ENCODE measurements around the gene HDAC7. TPM values are rescaled to one million over a fixed set of nuclear protein-coding genes. Genes with fewer than 3 reads are reported as not detected.

Gene HDAC7
- total RNA-seq, 3 donors from 2014 or later (not counting 1 experiment from before 2014, with no cell fraction given) = 141 to 235 (median 147) TPM

DNA sequence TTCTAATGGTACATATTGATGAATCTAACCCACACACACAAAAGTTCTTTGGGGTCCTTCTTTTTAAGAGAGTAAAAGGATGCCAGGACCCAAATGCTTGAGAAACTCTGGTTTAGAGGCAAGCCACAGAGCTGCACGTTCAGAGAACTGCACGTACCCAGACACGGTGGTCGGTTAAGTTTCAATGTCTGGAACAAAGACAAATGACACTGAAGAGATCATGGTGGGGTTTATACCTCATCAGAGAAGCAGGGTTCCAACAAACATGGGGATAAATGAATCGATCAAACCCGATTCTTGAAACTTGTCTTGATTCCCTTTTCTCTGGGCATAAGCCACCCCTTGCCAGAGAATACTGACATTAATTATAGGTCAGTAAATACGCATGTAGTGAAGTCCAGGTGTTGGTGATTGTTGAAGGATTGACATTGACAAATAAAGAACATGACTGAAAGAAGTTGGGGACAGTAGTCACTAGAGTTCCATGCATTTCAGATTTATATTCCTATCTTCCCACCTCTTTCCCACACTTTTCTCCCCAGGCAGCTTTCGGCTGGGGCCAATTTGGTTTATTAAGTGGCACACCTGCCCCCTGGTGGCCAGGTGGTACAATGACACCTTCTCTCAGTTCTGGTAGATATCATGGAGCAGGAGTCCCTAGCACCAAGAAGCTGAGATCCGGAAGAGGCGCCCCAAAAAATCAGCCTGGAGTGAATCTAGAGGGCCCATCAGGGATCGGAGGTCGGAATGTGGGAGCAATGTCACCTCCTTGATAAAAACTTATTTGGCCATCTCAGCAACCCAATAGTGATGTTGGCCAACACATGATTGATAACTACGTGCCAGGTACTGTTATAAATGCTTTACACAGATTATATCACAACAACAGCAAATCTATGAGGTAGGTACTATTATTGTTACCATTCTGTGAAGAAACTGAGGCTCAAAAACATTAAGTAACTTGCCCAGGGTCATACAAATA is 17.8 kb upstream of the HDAC7 start:
- WGBS (ENCODE audit: insufficient coverage) = 25% methylated on average over 11 of the region's 13 CpGs
- H3K4me3 Mint-ChIP-seq = no peak overlapping the region
- intact Hi-C loops (cut with micrococcal nuclease) = loop anchor here (1.0 to 5.0 kb wide), 6 partner anchors 19 to 185 kb away; partner anchors contain the start of gene HDAC7
- peak overlapping the region in 1 of 2 donors; percentile 35 for H3K27ac Mint-ChIP-seq
- Histone ChIP-seq H3K27ac (ENCODE audit: low read length) (no peak overlapping the region), H3K9me3 (ENCODE audit: control insufficient read depth, insufficient read depth, low read length) (no peaks in the 10 kb centered on the region), H3K36me3 (ENCODE audit: control insufficient read depth, insufficient read depth, low read length) (no peaks in the 10 kb centered on the region), H3K27me3 (ENCODE audit: control insufficient read depth, insufficient read depth, low read length) (no peaks in the 10 kb centered on the region), H3K4me1 (ENCODE audit: control insufficient read depth, insufficient read depth, low read length) (peaks cover 35% of the 10 kb centered on the region), H3K4me3 (ENCODE audit: low read length) (no peak overlapping the region)
- peaks cover 0 to 5% of the 10 kb centered on the region in 2 donors for H3K27me3 Mint-ChIP-seq (ENCODE audit: low read depth in 2 of 2)
- peak; percentile 63 to 88 for DNase-seq
- ATAC-seq = peak; percentile 55 to 62 (median 57)
- no peaks in the 10 kb centered on the region for H3K36me3 Mint-ChIP-seq
- TF ChIP-seq, protein P1, sequence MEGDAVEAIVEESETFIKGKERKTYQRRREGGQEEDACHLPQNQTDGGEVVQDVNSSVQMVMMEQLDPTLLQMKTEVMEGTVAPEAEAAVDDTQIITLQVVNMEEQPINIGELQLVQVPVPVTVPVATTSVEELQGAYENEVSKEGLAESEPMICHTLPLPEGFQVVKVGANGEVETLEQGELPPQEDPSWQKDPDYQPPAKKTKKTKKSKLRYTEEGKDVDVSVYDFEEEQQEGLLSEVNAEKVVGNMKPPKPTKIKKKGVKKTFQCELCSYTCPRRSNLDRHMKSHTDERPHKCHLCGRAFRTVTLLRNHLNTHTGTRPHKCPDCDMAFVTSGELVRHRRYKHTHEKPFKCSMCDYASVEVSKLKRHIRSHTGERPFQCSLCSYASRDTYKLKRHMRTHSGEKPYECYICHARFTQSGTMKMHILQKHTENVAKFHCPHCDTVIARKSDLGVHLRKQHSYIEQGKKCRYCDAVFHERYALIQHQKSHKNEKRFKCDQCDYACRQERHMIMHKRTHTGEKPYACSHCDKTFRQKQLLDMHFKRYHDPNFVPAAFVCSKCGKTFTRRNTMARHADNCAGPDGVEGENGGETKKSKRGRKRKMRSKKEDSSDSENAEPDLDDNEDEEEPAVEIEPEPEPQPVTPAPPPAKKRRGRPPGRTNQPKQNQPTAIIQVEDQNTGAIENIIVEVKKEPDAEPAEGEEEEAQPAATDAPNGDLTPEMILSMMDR (IDR thresholded peaks at IDR 0.05) = peak; percentile 93
- H3K4me1 Mint-ChIP-seq = peaks cover 43 to 47% of the 10 kb centered on the region in 2 donors
- H3K9me3 Mint-ChIP-seq = no peaks in the 10 kb centered on the region

DNA sequence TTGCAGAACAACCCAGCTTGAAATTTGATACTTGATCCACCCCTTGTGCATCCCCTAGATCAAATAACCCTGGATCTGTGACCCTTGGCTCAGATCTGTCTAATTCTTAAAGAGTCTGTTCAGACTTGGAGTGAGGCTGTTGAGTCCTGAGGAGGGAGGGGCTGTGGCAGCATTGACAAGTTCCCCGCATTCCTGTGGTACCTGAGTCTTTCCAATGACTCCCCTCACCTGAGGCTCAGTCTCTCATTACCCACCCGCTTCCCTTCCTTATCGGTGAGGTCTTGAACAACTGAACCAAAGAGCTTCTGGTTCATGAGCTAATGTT is 16.1 kb upstream of the HDAC7 start:
- Mint-ChIP-seq H3K9me3 (no peaks in the 10 kb centered on the region), H3K4me1 (peaks cover 43 to 48% of the 10 kb centered on the region in 2 donors), H3K4me3 (peak overlapping the region; percentile 28), H3K27ac (peak overlapping the region in 1 of 2 donors; percentile 45), H3K36me3 (no peaks in the 10 kb centered on the region), H3K27me3 (ENCODE audit: low read depth in 2 of 2) (no peaks in the 10 kb centered on the region)
- WGBS (ENCODE audit: insufficient coverage) = 95% methylated on average over 3 of the region's 3 CpGs
- ATAC-seq (no peak), DNase-seq (no peak)
- no peak overlapping the region for H3K27ac ChIP-seq (ENCODE audit: low read length)
- peaks cover 41% of the 10 kb centered on the region for H3K4me1 ChIP-seq (ENCODE audit: control insufficient read depth, insufficient read depth, low read length)
- H3K27me3 ChIP-seq (ENCODE audit: control insufficient read depth, insufficient read depth, low read length) = no peaks in the 10 kb centered on the region
- no peaks in the 10 kb centered on the region for H3K36me3 ChIP-seq (ENCODE audit: control insufficient read depth, insufficient read depth, low read length)
- intact Hi-C loops (cut with micrococcal nuclease) = loop anchor here (2.0 to 5.0 kb wide), 2 partner anchors 17 to 183 kb away; partner anchors contain the start of gene HDAC7
- no peak overlapping the region for H3K4me3 ChIP-seq (ENCODE audit: low read length)
- H3K9me3 ChIP-seq (ENCODE audit: control insufficient read depth, insufficient read depth, low read length) = no peaks in the 10 kb centered on the region
- TF ChIP-seq, protein P1 (IDR thresholded peaks at IDR 0.05) = no peak

DNA sequence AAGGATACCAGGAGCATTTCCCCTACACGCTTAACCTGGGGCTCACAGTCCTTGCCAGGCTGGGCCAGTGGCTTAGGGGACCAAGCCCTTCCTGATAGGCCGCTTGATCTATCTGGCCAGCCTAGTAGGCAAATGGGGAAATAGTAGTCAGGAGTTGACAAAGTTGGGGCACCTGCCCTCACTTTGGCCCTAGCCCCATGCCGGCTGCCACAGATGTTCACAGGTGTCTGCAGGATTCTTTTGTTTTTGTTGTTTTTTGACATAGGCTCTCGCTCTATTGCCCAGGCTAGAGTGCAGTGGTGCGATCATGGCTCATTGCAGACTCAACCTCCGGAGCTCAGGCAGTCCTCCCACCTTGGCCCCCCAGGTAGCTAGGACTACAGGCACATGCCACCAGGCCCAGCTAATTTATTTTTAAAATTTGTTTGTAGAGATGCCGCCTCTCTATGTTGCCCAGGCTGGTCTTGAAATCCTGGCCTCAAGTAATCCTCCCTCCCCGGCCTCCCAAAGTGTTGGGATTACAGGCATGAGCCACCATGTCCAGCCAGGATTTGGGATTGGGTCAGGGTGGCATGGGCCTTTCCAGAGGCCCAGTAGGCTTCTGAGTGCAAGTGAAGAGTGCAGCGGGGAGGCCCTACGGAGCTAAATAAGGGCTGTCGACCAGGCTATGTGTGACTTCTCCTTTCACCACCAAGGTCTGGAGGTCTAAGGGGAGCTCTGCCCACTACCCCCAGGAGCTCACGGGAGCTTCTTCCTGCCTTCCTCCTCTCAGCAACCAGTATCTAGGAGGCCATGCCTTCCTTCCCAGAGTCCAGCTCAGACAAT is 15.5 kb upstream of the HDAC7 start:
- Histone ChIP-seq H3K4me1 (ENCODE audit: control insufficient read depth, insufficient read depth, low read length) (peaks cover 41% of the 10 kb centered on the region), H3K36me3 (ENCODE audit: control insufficient read depth, insufficient read depth, low read length) (no peaks in the 10 kb centered on the region), H3K9me3 (ENCODE audit: control insufficient read depth, insufficient read depth, low read length) (no peaks in the 10 kb centered on the region), H3K27ac (ENCODE audit: low read length) (peak overlapping the region; percentile 38), H3K27me3 (ENCODE audit: control insufficient read depth, insufficient read depth, low read length) (no peaks in the 10 kb centered on the region), H3K4me3 (ENCODE audit: low read length) (no peak overlapping the region)
- no peak for ATAC-seq
- intact Hi-C loops (cut with micrococcal nuclease) = loop anchor here (5.0 kb wide), 1 partner anchor 183 kb away; no protein-coding TSS in a partner anchor
- H3K4me3 Mint-ChIP-seq = peak overlapping the region; percentile 28
- no peaks in the 10 kb centered on the region for H3K27me3 Mint-ChIP-seq (ENCODE audit: low read depth in 2 of 2)
- H3K9me3 Mint-ChIP-seq = no peaks in the 10 kb centered on the region
- WGBS (ENCODE audit: insufficient coverage) = 84% methylated on average over 12 of the region's 12 CpGs
- peaks cover 43 to 51% of the 10 kb centered on the region in 2 donors for H3K4me1 Mint-ChIP-seq
- no peaks in the 10 kb centered on the region for H3K36me3 Mint-ChIP-seq
- DNase-seq = no peak
- TF ChIP-seq, protein P1 (IDR thresholded peaks at IDR 0.05) = no peak
- peak overlapping the region in 1 of 2 donors; percentile 82 for H3K27ac Mint-ChIP-seq

Data from natural killer cell (primary cell).